Effector memory CD4-positive, alpha-beta T cell (primary cell): Measurements from ENCODE around the gene CMTM3.

ENCODE experiments used
- DNase-seq, 3 donors: peaks; one replicate each; pipeline ENCODE4 v3.0.0-alpha.2; 2020
- H3K27ac ChIP-seq: 2 replicates; pipeline ENCODE4 v1.7.0; 2013; ENCODE audit warnings: mild to moderate bottlenecking, low read length, moderate library complexity; ENCODE audit not compliant: insufficient read depth, poor library complexity, severe bottlenecking
- H3K27me3 ChIP-seq: replicated peaks from 2 replicates; pipeline ENCODE4 v1.7.0; 2013; ENCODE audit warnings: mild to moderate bottlenecking, low read length; ENCODE audit not compliant: insufficient read depth, control insufficient read depth, poor library complexity, severe bottlenecking
- H3K36me3 ChIP-seq: 2 replicates; pipeline ENCODE4 v1.7.0; 2013; ENCODE audit warnings: mild to moderate bottlenecking, low read length, moderate library complexity; ENCODE audit not compliant: control insufficient read depth, insufficient read depth
- H3K4me1 ChIP-seq: 2 replicates; pipeline ENCODE4 v1.7.0; 2013; ENCODE audit warnings: low read length, mild to moderate bottlenecking; ENCODE audit not compliant: control insufficient read depth, insufficient read depth, poor library complexity, severe bottlenecking
- H3K4me3 ChIP-seq: 2 replicates; pipeline ENCODE4 v1.7.0; 2013; ENCODE audit warnings: low read length, low read depth, mild to moderate bottlenecking; ENCODE audit not compliant: insufficient read depth, poor library complexity, severe bottlenecking
- H3K9me3 ChIP-seq: 2 replicates; pipeline ENCODE4 v1.7.0; 2013; ENCODE audit warnings: mild to moderate bottlenecking, low read length, moderate library complexity; ENCODE audit not compliant: control insufficient read depth

Gene CMTM3

GRCh38 chr16:66649636-66650205 is 45.2 kb downstream of the CMTM3 start:
- Histone ChIP-seq H3K27ac (no peak overlapping the region), H3K9me3 (no peaks in the 10 kb centered on the region), H3K36me3 (no peaks in the 10 kb centered on the region), H3K27me3 (no peaks in the 10 kb centered on the region), H3K4me3 (no peak overlapping the region), H3K4me1 (no peaks in the 10 kb centered on the region)
- DNase-seq: no peak

- Histone ChIP-seq H3K9me3 (no peaks in the 10 kb centered on the region), H3K4me3 (peak overlapping the region; percentile 22), H3K36me3 (no peaks in the 10 kb centered on the region), H3K27ac (no peak overlapping the region), H3K27me3 (no peaks in the 10 kb centered on the region), H3K4me1 (no peaks in the 10 kb centered on the region)
- peak; percentile 36 to 61 (median 42) for DNase-seq
Observed at GRCh38 chr16:66650707-66651473, 46.4 kb downstream of the CMTM3 start.

GRCh38 chr16:66651474-66651765 is 46.9 kb downstream of the CMTM3 start:
- no peaks in the 10 kb centered on the region for H3K4me1 ChIP-seq
- H3K27ac ChIP-seq: no peak overlapping the region
- DNase-seq: no peak
- H3K36me3 ChIP-seq: no peaks in the 10 kb centered on the region
- H3K27me3 ChIP-seq: no peaks in the 10 kb centered on the region
- no peaks in the 10 kb centered on the region for H3K9me3 ChIP-seq
- H3K4me3 ChIP-seq: peak overlapping the region; percentile 22

- no peaks in the 10 kb centered on the region for H3K36me3 ChIP-seq
- no peak overlapping the region for H3K4me3 ChIP-seq
- no peak overlapping the region for H3K27ac ChIP-seq
- no peaks in the 10 kb centered on the region for H3K27me3 ChIP-seq
- no peaks in the 10 kb centered on the region for H3K9me3 ChIP-seq
- no peak for DNase-seq
- H3K4me1 ChIP-seq: no peaks in the 10 kb centered on the region
Observed at GRCh38 chr16:66651965-66652364, 47.5 kb downstream of the CMTM3 start.

- H3K9me3 ChIP-seq: no peaks in the 10 kb centered on the region
- H3K27ac ChIP-seq: no peak overlapping the region
- no peaks in the 10 kb centered on the region for H3K36me3 ChIP-seq
- no peaks in the 10 kb centered on the region for H3K4me1 ChIP-seq
- H3K4me3 ChIP-seq: no peak overlapping the region
- H3K27me3 ChIP-seq: no peaks in the 10 kb centered on the region
- DNase-seq: no peak
Observed at GRCh38 chr16:66652661-66653360, 48.3 kb downstream of the CMTM3 start.

- no peak for DNase-seq
- H3K27me3 ChIP-seq: no peaks in the 10 kb centered on the region
- no peaks in the 10 kb centered on the region for H3K36me3 ChIP-seq
- no peak overlapping the region for H3K4me3 ChIP-seq
- H3K4me1 ChIP-seq: no peaks in the 10 kb centered on the region
- no peak overlapping the region for H3K27ac ChIP-seq
- no peaks in the 10 kb centered on the region for H3K9me3 ChIP-seq
Observed at GRCh38 chr16:66653581-66654350, 49.3 kb downstream of the CMTM3 start.

GRCh38 chr16:66656547-66656946 is 52.0 kb downstream of the CMTM3 start:
- Histone ChIP-seq H3K9me3 (no peaks in the 10 kb centered on the region), H3K4me3 (no peak overlapping the region), H3K27me3 (no peaks in the 10 kb centered on the region), H3K4me1 (no peaks in the 10 kb centered on the region), H3K36me3 (no peaks in the 10 kb centered on the region), H3K27ac (no peak overlapping the region)
- no peak for DNase-seq

GRCh38 chr16:66658143-66658859 is 53.8 kb downstream of the CMTM3 start:
- H3K9me3 ChIP-seq: no peaks in the 10 kb centered on the region
- H3K27me3 ChIP-seq: no peaks in the 10 kb centered on the region
- H3K36me3 ChIP-seq: no peaks in the 10 kb centered on the region
- no peak overlapping the region for H3K27ac ChIP-seq
- H3K4me3 ChIP-seq: no peak overlapping the region
- no peaks in the 10 kb centered on the region for H3K4me1 ChIP-seq
- no peak for DNase-seq

- Histone ChIP-seq H3K4me1 (no peaks in the 10 kb centered on the region), H3K9me3 (no peaks in the 10 kb centered on the region), H3K4me3 (no peak overlapping the region), H3K27ac (no peak overlapping the region), H3K27me3 (no peaks in the 10 kb centered on the region), H3K36me3 (no peaks in the 10 kb centered on the region)
- DNase-seq: no peak
Observed at GRCh38 chr16:66658860-66659190, 54.3 kb downstream of the CMTM3 start.
